Heart left ventricle (tissue), 16 donors: ENCODE measurements around the gene LRP11. TPM values are rescaled to one million over a fixed set of nuclear protein-coding genes. Genes with fewer than 3 reads are reported as not detected.

ENCODE experiments used
- ATAC-seq, 4 donors: fragments of 200-7000 bp; cut with Tn5 transposase; one replicate each; pipeline ENCODE4 v1.9.1; 2020 to 2022; ENCODE audit warnings: moderate library complexity in 4 of 4, mild to moderate bottlenecking in 3 of 4, moderate number of reproducible peaks in 1 of 4
- DNase-seq, 5 donors: peaks; one replicate each; pipeline ENCODE4 v3.0.0-alpha.2; 2020
- H3K27ac ChIP-seq, 12 donors: fragments of 200-600 bp; sonication (generic) in 4 of 12; one replicate each; pipeline versions ENCODE4 v1.5.0 to v1.8.0; 2016 to 2022; ENCODE audit warnings: mild to moderate bottlenecking in 2 of 12
- H3K27me3 ChIP-seq, 9 donors: fragments of 200-600 bp; sonication (generic) in 2 of 9; one replicate each; pipeline versions ENCODE4 v1.5.1 to v1.8.0; 2016 to 2022; ENCODE audit warnings: mild to moderate bottlenecking in 3 of 9
- H3K36me3 ChIP-seq, 9 donors: fragments of 200-600 bp; sonication (generic) in 2 of 9; one replicate each; pipeline versions ENCODE4 v1.5.0 to v1.8.0; 2018 to 2022; ENCODE audit warnings: mild to moderate bottlenecking in 2 of 9
- H3K4me1 ChIP-seq, 12 donors: fragments of 200-600 bp; sonication (generic) in 4 of 12; one replicate each; pipeline versions ENCODE4 v1.5.0 to v1.8.0; 2016 to 2022; ENCODE audit warnings: mild to moderate bottlenecking in 3 of 12
- H3K4me3 ChIP-seq, 12 donors: fragments of 200-600 bp; sonication (generic) in 4 of 12; one replicate each; pipeline versions ENCODE4 v1.5.0 to v1.8.0; 2017 to 2022; ENCODE audit warnings: mild to moderate bottlenecking in 9 of 12, moderate library complexity in 4 of 12
- H3K9me3 ChIP-seq, 12 donors: fragments of 200-600 bp; sonication (generic) in 4 of 12; one replicate each; pipeline versions ENCODE4 v1.5.0 to v1.8.0; 2016 to 2022; ENCODE audit warnings: mild to moderate bottlenecking in 1 of 12
- CTCF ChIP-seq, 12 donors: fragments of 200-600 bp; sonication (generic) in 4 of 12; IDR thresholded peaks; one replicate each; pipeline versions ENCODE4 v1.5.0 to v1.8.0; 2018 to 2022; ENCODE audit warnings: antibody characterized with exemption in 12 of 12, mild to moderate bottlenecking in 5 of 12
- POLR2A ChIP-seq, 2 donors: fragments of 450-650 bp; IDR thresholded peaks; one replicate each; pipeline ENCODE4 v1.6.1; 2017; ENCODE audit warnings: antibody characterized with exemption in 2 of 2, mild to moderate bottlenecking in 2 of 2, moderate library complexity in 2 of 2
- WGBS, 4 donors: extraction: QIAGEN DNeasy Blood & Tissue Kit in 2 of 4; methylation state at CpG; one replicate each; pipeline versions ENCODE4 v1.1.5 to v1.1.7; 2013 to 2018; 5-methylcytosine and 5-hydroxymethylcytosine counted together
- intact Hi-C, 10 donors: fragments of 100-400 bp; cut with DNase I; formaldehyde crosslinking; loops; one replicate each; pipeline versions ENCODE4 v1.11.1 to v1.14.2; 2022
- polyA plus RNA-seq, 2 donors: library from polyadenylated mRNA; stranded (reverse); fragments of 200-250 nt; gene quantifications; one replicate each; pipeline ENCODE4 v1.2.3, GENCODE V29; 2013
- total RNA-seq, 9 donors: library from RNA; depleted of rRNA in 2 of 9; stranded (reverse); fragments of >200 nt in 2 of 9; fragmentation: NEBNext Ultra II Directional in 3 of 9; extraction: Animal tissue kit (Norgen Biotek cat#: 25700) in 3 of 9; gene quantifications; one replicate each; pipeline versions ENCODE4 v1.1.0 to v1.2.4, GENCODE V29; 2016 to 2023
- donor health status: ischemic (EF 13 %, LVEDD 7.1; RV severe dilation, severe dysfunction).
- donor health status: healthy with polysubstance abuse.
- donor health status: DM: no; HTN: yes; CAD: no.
- donor health status: DM: no; HTN: no; CAD: no.
- donor health status: ischemic (EF 25% LVEDD 6.9; RV normal size, moderate dysfunction).
- donor health status: ischemic (EF 25% LVEDD 5.7; RV mildly dilated, moderate dysfunction).
- donor health status: healthy.
- donor health status: DM: yes; HTN: yes; CAD: no.
- donor health status: ischemic (EF 35%, LVEDD 5.7; RV mildly dilated, moderate dysfunction).
- donor health status: nonischemic (EF 11% LVEDD 7.7; RV severe dilation, severe dysfunction).
- donor health status: DM: yes; HTN: yes; CAD: no.
- donor health status: PGD.
- donor health status: ischemic (EF 29% LVEDD 5.4; RV normal size, mild dysfunction).
- donor health status: nonischemic (EF 23%, LVEDD 6.1; RV moderate dilation, normal function).

LRP11 gene
- total and polyA plus RNA-seq, 11 donors, result 5.0 to 23.8 (median 12.5) TPM

DNA sequence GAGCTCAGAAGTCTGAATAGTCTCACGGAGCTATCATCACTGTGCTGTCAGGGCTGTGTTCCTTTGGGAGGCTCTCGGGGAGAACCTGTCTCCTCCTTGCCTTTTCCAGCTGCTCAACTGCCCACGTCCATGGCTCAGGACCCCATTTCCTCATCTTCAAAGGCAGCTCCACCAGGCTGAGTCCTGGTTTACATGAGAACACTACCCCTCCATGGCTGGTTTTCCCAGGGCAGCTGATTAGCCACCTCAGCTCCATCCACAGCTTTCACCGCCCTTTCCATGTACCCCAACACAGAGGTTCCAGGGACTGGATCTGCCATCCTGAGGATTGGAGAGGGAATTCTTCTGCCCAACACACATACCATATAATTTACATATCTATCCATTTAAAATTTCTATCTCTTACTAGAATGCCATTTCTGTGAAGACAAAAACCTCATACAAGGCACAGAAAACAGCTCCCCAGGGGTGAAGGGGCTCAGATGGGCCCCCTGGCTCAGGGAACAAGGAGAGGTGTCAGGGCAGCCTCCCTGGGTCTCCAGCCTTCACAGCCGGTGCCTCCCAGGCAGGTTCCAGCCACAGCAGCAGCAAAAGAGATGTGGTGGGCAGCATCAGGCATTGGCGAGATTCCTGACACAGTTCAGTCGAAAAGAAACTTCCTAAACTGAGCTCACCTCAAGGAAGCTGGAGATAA, 35.9 kb upstream of the LRP11 start:
- intact Hi-C loops, result no loop called here

GRCh38 chr6:149899486-149899885, 35.3 kb upstream of the LRP11 start:
- H3K9me3 ChIP-seq, result no peaks in the 10 kb centered on the region
- no peaks in the 10 kb centered on the region for H3K36me3 ChIP-seq
- H3K27ac ChIP-seq, result no peak overlapping the region
- 84 to 95% (median 91%) methylated on average over 6 of the region's 6 CpGs for WGBS, 4 donors
- TF ChIP-seq CTCF (IDR thresholded peaks at IDR 0.05), result no peak
- no peak for TF ChIP-seq POLR2A (IDR thresholded peaks at IDR 0.05)
- no peaks in the 10 kb centered on the region for H3K27me3 ChIP-seq
- ATAC-seq, result no peak
- peaks cover 8 to 35% (median 27%) of the 10 kb centered on the region in 12 donors for H3K4me1 ChIP-seq
- DNase-seq, result no peak
- intact Hi-C loops, result no loop called here
- no peak overlapping the region for H3K4me3 ChIP-seq

More for the DNA sequence above, 35.9 kb upstream of the LRP11 start:
- no peak overlapping the region for H3K27ac ChIP-seq
- no peak overlapping the region for H3K4me3 ChIP-seq
- H3K27me3 ChIP-seq, result no peaks in the 10 kb centered on the region
- 83 to 90% (median 87%) methylated on average over 7 of the region's 7 CpGs for WGBS, 4 donors
- ATAC-seq (no peak), DNase-seq (no peak)
- TF ChIP-seq CTCF (IDR thresholded peaks at IDR 0.05), result no peak
- TF ChIP-seq POLR2A (IDR thresholded peaks at IDR 0.05), result no peak
- no peaks in the 10 kb centered on the region for H3K9me3 ChIP-seq
- H3K36me3 ChIP-seq, result no peaks in the 10 kb centered on the region
- peaks cover 8 to 32% (median 24%) of the 10 kb centered on the region in 12 donors for H3K4me1 ChIP-seq

- no peak for DNase-seq
These were observed 34.8 kb upstream of the LRP11 start for GRCh38 chr6:149898966-149899365.

More at GRCh38 chr6:149898966-149899365, 34.8 kb upstream of the LRP11 start:
- H3K27me3 ChIP-seq, result no peaks in the 10 kb centered on the region
- TF ChIP-seq CTCF (IDR thresholded peaks at IDR 0.05) (no peak), POLR2A (IDR thresholded peaks at IDR 0.05) (no peak)
- H3K9me3 ChIP-seq, result no peaks in the 10 kb centered on the region
- no peak overlapping the region for H3K27ac ChIP-seq
- 95 to 98% (median 96%) methylated on average over 9 of the region's 9 CpGs for WGBS, 4 donors
- ATAC-seq, result no peak
- H3K36me3 ChIP-seq, result no peaks in the 10 kb centered on the region
- peaks cover 8 to 36% (median 27%) of the 10 kb centered on the region in 12 donors for H3K4me1 ChIP-seq
- intact Hi-C loops, result no loop called here
- H3K4me3 ChIP-seq, result no peak overlapping the region
